ENCODE results near the gene CYP2A7.
"Not testable (repeated sequence)": the region's sequence is repeated elsewhere in the genome, so short reads cannot be mapped to it uniquely, and the experiment has no call there.

CYP2A7 gene

GRCh38 chr19:40842997-40843652 lies 38.9 kb downstream of the CYP2A7 start:
- DNase-seq (ENCODE audit: low read depth), result not testable (repeated sequence)

- not testable (repeated sequence) for DNase-seq (ENCODE audit: low read depth)
Observed at GRCh38 chr19:40842012-40842411, 40.0 kb downstream of the CYP2A7 start.

DNA sequence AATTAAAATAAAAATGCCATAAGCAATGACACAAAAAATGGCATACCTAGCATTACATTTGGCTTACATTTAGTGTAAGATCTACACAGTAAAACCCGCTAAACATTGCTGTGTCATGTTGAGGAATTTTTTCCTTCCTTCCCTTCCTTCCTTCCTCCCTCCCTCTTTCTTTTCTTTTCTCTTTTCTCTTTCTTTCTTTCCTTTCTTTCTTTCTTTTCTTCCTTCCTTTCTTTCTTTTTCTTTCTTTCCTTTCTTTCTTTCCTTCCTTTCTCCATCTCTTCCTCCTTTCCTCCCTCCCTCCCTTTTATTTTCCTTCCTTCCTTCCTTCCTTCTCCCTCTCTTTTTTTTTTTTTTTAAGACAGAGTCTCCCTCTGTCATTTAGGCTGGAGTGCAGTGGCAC lies 43.6 kb downstream of the CYP2A7 start:
- DNase-seq (ENCODE audit: low read depth), result not testable (repeated sequence)

GRCh38 chr19:40836754-40837429 lies 45.1 kb downstream of the CYP2A7 start:
- DNase-seq (ENCODE audit: low read depth), result no peak

DNA sequence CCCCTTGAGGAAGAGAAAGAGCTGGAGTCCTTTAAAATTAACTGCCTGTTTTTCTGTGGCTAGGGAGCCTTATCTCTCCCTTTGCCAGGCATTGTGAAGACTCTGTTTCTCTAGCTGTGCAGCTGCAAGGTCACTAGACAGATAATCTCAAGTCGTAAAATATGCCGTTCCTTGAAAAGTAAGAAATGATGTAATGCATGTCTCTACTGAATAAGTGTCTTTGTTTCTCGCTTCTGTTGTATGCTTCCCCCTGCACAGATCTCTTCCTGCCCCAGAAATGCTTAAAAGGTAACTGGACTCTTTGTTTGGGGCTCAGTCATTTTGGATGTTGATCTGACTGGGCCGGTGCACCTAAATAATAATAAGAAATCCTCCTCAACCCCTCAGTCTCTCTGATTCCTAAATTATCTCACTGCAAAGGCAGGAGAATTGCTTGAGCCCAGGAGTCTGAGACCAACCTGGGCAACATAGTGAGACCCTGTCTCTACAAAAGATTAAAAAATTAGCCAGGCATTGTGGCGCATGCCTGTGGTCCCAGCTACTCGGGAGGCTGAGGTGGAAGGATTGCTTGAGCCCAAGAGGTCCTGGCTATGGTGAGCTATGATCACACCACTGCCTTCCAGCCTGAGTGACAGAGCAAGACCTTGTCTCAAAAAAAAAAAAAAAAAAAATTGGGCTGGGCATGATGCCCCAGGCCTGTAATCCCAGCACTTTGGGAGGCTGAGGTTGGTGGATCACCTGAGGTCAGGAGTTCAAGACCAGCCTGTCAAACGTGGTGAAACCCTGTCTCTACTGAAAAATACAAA lies 48.1 kb downstream of the CYP2A7 start:
- not testable (repeated sequence) for DNase-seq (ENCODE audit: low read depth)

GRCh38 chr19:40832431-40832790 lies 49.6 kb downstream of the CYP2A7 start:
- not testable (repeated sequence) for DNase-seq (ENCODE audit: low read depth)

DNA sequence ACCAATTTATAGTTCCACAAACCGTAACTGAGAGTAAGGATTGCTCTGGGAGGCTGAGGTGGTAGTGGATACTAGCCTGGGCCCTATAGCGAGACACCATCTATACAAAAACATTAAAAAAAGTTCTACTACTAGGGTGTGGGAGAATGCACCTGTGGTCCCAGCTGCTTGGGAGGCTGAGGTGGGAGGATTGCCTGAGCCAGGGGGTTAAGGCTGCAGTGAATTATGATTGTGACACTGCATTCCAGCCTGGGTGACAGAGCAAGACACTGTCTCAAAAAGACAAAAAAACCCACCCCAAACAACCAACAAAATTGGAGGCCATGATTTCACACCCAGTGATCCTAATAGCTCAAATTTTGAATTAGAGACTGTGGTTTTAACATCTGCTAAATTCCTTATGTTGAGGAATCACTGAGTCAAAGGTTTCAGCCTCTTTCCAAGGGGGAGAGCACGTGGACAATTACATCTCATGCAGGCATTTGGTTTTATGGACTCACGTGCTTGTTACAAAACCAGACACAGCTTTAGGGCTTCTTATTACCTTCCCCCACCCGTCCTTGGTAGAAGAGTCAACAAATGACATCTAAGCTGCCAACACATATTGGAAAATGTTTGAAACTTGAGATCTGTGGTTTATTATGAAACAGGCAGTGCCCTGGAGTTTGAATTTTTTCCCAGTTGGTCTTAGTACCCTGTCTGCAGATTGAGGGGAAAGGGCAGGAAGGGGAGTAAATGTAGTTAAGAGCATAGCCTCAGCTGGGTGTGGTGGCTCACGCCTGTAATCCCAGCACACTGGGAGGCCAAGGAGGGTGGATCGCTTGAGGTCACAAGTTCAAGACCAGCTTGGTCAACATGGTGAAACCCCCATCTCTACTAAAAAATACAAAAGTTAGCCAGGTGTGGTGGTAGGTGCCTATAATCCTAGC lies 50.3 kb downstream of the CYP2A7 start:
- DNase-seq (ENCODE audit: low read depth), result no peak

GRCh38 chr19:40830741-40831140 lies 51.3 kb downstream of the CYP2A7 start:
- DNase-seq (ENCODE audit: low read depth), result not testable (repeated sequence)

DNA sequence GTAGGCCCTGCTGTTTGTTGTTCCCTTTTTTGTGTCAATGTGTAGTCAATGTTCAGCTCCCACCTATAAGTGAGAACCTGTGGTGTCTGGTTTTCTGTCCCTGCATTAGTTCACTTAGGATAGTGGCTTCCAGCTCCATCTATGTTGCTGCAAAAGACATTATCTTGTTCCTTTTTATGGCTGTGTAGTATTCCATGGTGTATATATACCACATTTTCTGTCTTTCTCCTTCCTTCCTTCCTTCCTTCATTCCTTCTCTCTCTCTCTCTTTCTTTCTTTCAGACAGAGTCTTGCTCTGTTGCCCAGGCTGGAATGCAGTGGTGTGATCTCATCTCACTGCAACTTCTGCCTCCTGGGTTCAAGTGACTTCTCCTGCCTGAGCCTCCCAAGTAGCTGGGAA lies 52.8 kb downstream of the CYP2A7 start:
- DNase-seq (ENCODE audit: low read depth), result no peak

GRCh38 chr19:40827386-40828247 lies 54.4 kb downstream of the CYP2A7 start:
- DNase-seq (ENCODE audit: low read depth), result no peak

DNA sequence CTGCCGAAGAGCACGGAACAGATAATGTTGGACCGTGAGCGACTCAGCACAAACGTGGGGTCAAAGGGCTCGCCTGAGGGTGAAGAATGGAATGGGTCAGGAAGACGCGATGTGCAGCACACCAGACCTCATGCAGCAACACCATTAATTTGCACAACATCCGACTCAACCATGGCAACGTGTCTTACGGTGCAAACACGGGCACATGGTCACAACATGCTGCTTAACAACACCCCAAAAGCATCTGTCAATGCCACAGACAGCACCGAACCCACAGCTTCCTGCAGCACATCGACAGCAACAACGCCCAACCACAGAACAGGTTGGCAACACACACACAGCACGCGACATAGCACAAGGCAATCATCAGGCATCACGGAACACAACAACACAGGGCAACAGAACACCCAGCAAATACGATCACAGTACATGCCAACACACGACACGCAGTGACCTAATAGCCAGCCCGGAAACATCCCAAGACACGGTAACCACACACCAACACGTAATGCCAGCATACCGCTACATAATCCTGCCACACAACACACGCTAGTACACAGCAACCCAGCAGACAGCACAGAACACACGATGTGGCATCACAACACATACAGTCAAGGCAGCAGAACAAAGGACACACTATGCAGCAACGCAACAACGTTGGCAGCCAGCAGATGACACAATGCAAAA lies 55.2 kb downstream of the CYP2A7 start:
- not testable (repeated sequence) for DNase-seq (ENCODE audit: low read depth)

DNA sequence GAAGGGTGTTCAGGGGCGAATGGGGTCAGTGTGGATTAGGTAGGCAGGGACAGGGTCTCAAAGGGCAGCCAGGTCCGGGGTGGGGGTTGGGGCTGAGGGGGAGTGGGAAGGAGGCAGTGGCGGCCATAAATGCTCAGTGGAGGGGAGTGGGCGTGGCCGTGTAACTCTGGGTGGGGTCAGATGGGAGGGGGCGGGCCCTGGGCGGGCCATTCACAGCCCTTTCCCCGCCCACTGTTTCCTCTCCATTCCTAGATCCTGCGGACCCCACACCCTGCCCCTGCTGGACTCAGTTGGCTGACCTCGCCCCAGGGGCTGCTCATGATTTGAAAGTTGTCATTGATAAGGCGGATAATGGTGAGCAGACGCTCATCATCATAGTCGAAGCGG lies 55.7 kb downstream of the CYP2A7 start:
- not testable (repeated sequence) for DNase-seq (ENCODE audit: low read depth)

DNA sequence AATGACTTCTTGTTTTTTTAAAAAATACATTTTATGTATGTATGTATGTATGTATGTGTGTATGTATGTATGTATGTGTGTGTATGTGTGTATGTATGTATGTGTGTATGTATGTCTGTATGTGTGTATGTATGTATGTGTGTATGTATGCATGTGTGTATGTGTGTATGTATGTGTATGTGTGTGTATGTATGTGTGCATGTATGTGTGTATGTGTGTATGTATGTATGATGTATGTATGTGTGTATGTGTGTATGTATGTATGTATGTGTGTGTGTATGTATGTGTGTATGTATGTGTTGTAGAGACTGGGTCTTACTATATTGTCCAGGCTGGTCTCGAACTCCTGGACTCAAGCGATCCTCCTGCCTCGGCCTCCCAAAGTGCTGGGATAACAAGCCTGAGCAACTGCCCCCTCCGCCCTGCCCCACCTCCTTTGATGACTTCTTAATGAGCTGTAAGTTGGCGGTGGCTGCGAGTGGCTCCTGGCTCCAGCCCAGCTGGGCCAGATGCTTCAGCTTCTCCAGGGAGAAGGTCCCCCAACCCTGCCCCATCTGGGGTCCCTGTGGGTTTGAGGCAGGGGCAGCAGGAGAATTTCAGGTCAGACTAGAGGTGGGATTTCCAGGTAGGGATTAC lies 56.5 kb downstream of the CYP2A7 start:
- not testable (repeated sequence) for DNase-seq (ENCODE audit: low read depth)
